ENCODE measurements around the gene SLC4A8. TPM values are rescaled to one million over a fixed set of nuclear protein-coding genes. Genes with fewer than 3 reads are reported as not detected.

SLC4A8 gene
- total RNA-seq, 1 experiment from 2014 or later = 1.4 TPM

GRCh38 chr12:51403681-51404136 is 20.9 kb upstream of the SLC4A8 start:
- Histone ChIP-seq H3K9me3 (ENCODE audit: control insufficient read depth in 1 of 2, insufficient read depth in 1 of 2, low read depth in 1 of 2, low read length in 2 of 2) (no peaks in the 10 kb centered on the region), H3K79me2 (ENCODE audit: insufficient read depth, low read length) (no peaks in the 10 kb centered on the region), H3K4me1 (ENCODE audit: control insufficient read depth in 1 of 2, insufficient read depth in 2 of 2, low read length in 2 of 2) (no peaks in the 10 kb centered on the region), H3K4me2 (ENCODE audit: low read length) (no peak overlapping the region), H3K9me2 (ENCODE audit: insufficient read depth) (no peaks in the 10 kb centered on the region), H3K9ac (ENCODE audit: low read length) (no peak overlapping the region), H3K36me3 (ENCODE audit: control insufficient read depth in 1 of 2, insufficient read depth in 2 of 2, low read length in 2 of 2) (no peaks in the 10 kb centered on the region), H3K27ac (ENCODE audit: low read depth, low read length) (no peak overlapping the region), H3K4me3 (replicated peaks in 1 of 2; ENCODE audit: low read depth in 1 of 2, low read length in 2 of 2) (no peak overlapping the region), H3K27me3 (ENCODE audit: insufficient read depth, low read length) (no peaks in the 10 kb centered on the region; the same call in 1 of the 2 replicates), H2AFZ (ENCODE audit: low read depth, low read length, poor library complexity, severe bottlenecking) (no peak overlapping the region), H4K20me1 (ENCODE audit: insufficient read depth) (no peaks in the 10 kb centered on the region)
- intact Hi-C loops (cut with micrococcal nuclease) = no loop called here
- ATAC-seq = no peak
- ChIA-PET POLR2A (no interaction called here), RAD21 (ENCODE audit: low non-redundant PET in 1 of 2, low total read pairs in 2 of 2, uncharacterized antibody in 2 of 2, unreplicated experiment in 2 of 2) (no interaction called here), CTCF (no interaction called here)
- no peak for TF ChIP-seq JUND (IDR thresholded peaks at IDR 0.05)
- no peak for TF ChIP-seq SIN3A (IDR thresholded peaks at IDR 0.05; ENCODE audit: low read depth)
- TF ChIP-seq SP1 (IDR thresholded peaks at IDR 0.05; ENCODE audit: low read depth) = no peak
- no peak for TF ChIP-seq EGR1 (IDR thresholded peaks at IDR 0.05; ENCODE audit: low read depth)
- TF ChIP-seq CTCF (IDR thresholded peaks at IDR 0.05 in 2 of 3, conservative IDR thresholded peaks at IDR 0.05 in 1 of 3; ENCODE audit: borderline replicate concordance in 1 of 3, insufficient read depth in 1 of 3, low read depth in 2 of 3, low read length in 2 of 3) = no peak
- TF ChIP-seq ZNF274 (IDR thresholded peaks at IDR 0.05; ENCODE audit: low read depth, low read length) = no peak
- TF ChIP-seq MAX (IDR thresholded peaks at IDR 0.05) = no peak
- no peak for TF ChIP-seq FOSL1 (IDR thresholded peaks at IDR 0.05; ENCODE audit: low read depth)
- no peak for TF ChIP-seq POLR2A (IDR thresholded peaks at IDR 0.05; ENCODE audit: borderline replicate concordance, extremely low read depth, insufficient read depth, insufficient read length)
- TF ChIP-seq CEBPB (IDR thresholded peaks at IDR 0.05; ENCODE audit: low read depth) = no peak
- TF ChIP-seq YY1 (IDR thresholded peaks at IDR 0.05; ENCODE audit: extremely low read depth, insufficient replicate concordance, low read depth, low read length) = no peak
- no peak for TF ChIP-seq REST (IDR thresholded peaks at IDR 0.05; ENCODE audit: low read depth)
- TF ChIP-seq ELF1 (IDR thresholded peaks at IDR 0.05; ENCODE audit: borderline replicate concordance, low read depth) = no peak
- TF ChIP-seq ATF3 (IDR thresholded peaks at IDR 0.05) = no peak
- BruUV-seq (replicated peaks) = no TSS peak
- DNase-seq (ENCODE audit: low read depth, low spot score) = no peak

All from HCT116 (cell line).